Activated CD4-positive, alpha-beta T cell treated with anti-CD3 and anti-CD28 coated beads for 36 hours (primary cell): Measurements from ENCODE around the gene GAB3. TPM values are rescaled to one million over a fixed set of nuclear protein-coding genes. Genes with fewer than 3 reads are reported as not detected.

Experiments
- ATAC-seq: fragments of 200-7000 bp; cut with Tn5 transposase; one replicate; pipeline ENCODE4 v1.10.0; 2021; ENCODE audit warnings: mild to moderate bottlenecking, moderate library complexity
- CTCF ChIA-PET: fragments of 350-600 bp; sonication (Branson Sonifier 250); formaldehyde crosslinking; loops from one replicate; lab custom pipeline; 2021; ENCODE audit warnings: antibody characterized with exemption; lab: Charles Lee
- POLR2A ChIA-PET: fragments of 350-600 bp; sonication (Branson Sonifier 250); formaldehyde crosslinking; loops from one replicate; lab custom pipeline; 2021; ENCODE audit warnings: antibody characterized with exemption, inconsistent platforms; lab: Charles Lee
- DNase-seq: peaks from one replicate; pipeline ENCODE4 v3.0.0-alpha.2; 2020
- H3K27ac Mint-ChIP-seq: one replicate; pipeline ENCODE4 v1.8.0; 2021; ENCODE audit warnings: mixed read lengths
- H3K27me3 Mint-ChIP-seq: one replicate; pipeline ENCODE4 v1.8.0; 2021; ENCODE audit warnings: mixed read lengths
- H3K36me3 Mint-ChIP-seq: one replicate; pipeline ENCODE4 v1.8.0; 2021; ENCODE audit warnings: low read depth, mixed read lengths
- H3K4me1 Mint-ChIP-seq: one replicate; pipeline ENCODE4 v1.8.0; 2021; ENCODE audit warnings: mixed read lengths
- H3K4me3 Mint-ChIP-seq: one replicate; pipeline ENCODE4 v1.8.0; 2021; ENCODE audit warnings: mild to moderate bottlenecking, moderate library complexity, mixed read lengths
- H3K9me3 Mint-ChIP-seq: one replicate; pipeline ENCODE4 v1.8.0; 2021; ENCODE audit warnings: low read depth, mixed read lengths
- intact Hi-C, 2 experiments: fragments of 100-400 bp; cut with DNase I in 1 of 2; cut with micrococcal nuclease in 1 of 2; formaldehyde crosslinking; loops; one replicate each; pipeline versions ENCODE4 v1.14.2 to v1.15.1; 2022 to 2024; cut with DNase I, micrococcal nuclease
- total RNA-seq, 2 experiments: library from RNA; stranded (reverse); gene quantifications; one replicate each; pipeline ENCODE4 v1.2.3, GENCODE V29; 2021

The GAB3 gene
- total RNA-seq, 2 experiments from 2014 or later, result 2.1 to 2.9 TPM

DNA sequence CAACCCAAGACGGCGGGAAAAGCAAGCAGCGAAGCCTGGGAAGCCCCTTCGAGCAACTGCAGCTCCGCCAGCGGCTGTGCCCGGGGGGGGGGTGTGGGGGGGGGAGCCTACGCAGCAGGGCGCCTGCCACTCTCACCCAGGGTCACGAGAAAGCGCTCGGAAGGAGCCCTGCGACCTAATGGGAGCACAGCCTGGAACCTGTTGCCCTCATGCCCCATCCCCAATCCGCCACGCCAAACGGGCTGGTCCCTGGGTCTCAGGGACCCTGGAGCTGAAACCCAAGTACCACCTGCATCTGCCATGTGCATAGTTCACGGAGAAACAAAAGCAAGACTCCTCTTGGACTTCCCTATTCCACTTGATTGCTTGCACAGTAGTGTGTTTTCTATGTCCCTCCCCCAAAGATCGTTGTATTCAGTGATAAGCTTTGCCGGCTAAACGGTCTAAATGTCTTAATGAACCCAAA lies 359 bp upstream of the GAB3 start:
- POLR2A ChIA-PET, result interaction anchor here (2.9 kb wide), 1 partner anchor 12 kb away, joined by 11 read pairs; the partner anchor contains the start of gene DKC1

DNA sequence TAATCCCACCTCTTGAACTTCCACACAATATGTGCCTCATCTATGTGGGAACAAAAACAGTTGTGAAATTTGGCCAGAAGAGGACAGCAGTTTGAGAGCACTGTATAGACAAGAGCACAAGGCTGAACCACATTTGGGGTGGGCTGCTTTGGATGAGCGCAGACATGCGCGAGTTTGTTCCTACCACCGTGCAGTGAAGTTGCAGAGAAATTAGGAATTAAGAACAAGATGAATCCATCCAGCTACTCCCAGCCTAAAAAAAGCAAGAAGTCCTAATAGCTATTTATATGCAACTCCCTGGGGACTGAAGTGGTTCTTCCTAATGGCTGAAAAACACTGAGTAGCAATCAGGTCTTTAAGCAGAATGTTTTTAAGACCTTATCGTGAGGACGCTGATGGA lies 1.0 kb downstream of the GAB3 start:
- ATAC-seq (no peak), DNase-seq (no peak)
- Mint-ChIP-seq H3K27ac (no peak overlapping the region), H3K9me3 (no peaks in the 10 kb centered on the region), H3K4me1 (peaks cover 19% of the 10 kb centered on the region), H3K27me3 (peaks cover 2% of the 10 kb centered on the region), H3K36me3 (no peaks in the 10 kb centered on the region), H3K4me3 (peak overlapping the region; percentile 70)
- ChIA-PET CTCF (interaction anchor here (0.6 to 5.9 kb wide), 8 partner anchors 13 to 90 kb away, joined by 3 to 58 read pairs (median 20); partner anchors contain the start of gene DKC1), POLR2A (interaction anchor here (0.6 to 2.9 kb wide), 2 partner anchors 13 to 337 kb away, joined by 3 to 11 read pairs; partner anchors contain the start of gene DKC1)
- intact Hi-C loops, result loop anchor here (1.0 to 5.0 kb wide), 4 partner anchors 31 to 92 kb away; no protein-coding TSS in a partner anchor

More for the DNA sequence above, 359 bp upstream of the GAB3 start:
- Mint-ChIP-seq H3K4me1 (peaks cover 19% of the 10 kb centered on the region), H3K36me3 (no peaks in the 10 kb centered on the region), H3K27me3 (peaks cover 2% of the 10 kb centered on the region), H3K27ac (peak overlapping the region; percentile 53), H3K4me3 (peak overlapping the region; percentile 60), H3K9me3 (no peaks in the 10 kb centered on the region)
- CTCF ChIA-PET, result interaction anchor here (0.8 to 5.9 kb wide), 5 partner anchors 11 to 139 kb away, joined by 3 to 58 read pairs (median 19); partner anchors contain the start of gene DKC1
- intact Hi-C loops, result no loop called here
- DNase-seq, result no peak
- peak; percentile 3 for ATAC-seq

DNA sequence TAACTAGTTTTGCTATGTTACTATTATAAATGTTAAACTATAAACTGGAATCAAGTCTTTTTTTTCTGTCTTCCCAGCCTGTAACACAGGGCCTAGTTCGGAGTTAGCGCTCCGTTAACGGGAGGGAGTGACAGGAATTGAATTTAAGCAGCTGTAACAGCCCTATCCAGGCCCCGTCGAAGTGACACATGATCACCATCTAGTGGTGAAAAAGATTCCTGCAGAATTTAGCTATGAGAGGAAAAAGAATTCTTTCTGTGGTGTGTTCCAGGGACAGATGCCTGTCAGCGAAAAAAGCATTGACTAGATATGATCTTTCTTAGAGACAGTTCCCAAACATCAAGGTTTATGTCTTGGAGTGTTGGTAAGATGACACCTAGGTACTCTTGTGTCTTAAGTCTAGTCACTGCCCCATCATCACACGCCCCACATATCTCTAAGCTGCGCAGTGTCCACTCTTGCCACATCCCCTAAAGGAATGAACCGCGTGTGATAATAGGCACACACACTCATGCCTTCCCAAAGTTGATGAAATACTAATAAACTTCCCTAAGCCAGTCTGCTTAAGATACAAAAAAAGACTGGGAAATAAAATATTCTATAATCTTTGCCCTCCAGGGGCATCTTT lies 2.1 kb downstream of the GAB3 start:
- peak; percentile 55 for DNase-seq
- no peak overlapping the region for H3K27ac Mint-ChIP-seq
- H3K27me3 Mint-ChIP-seq, result peaks cover 2% of the 10 kb centered on the region
- H3K36me3 Mint-ChIP-seq, result no peaks in the 10 kb centered on the region
- POLR2A ChIA-PET, result interaction anchor here (0.9 to 1.2 kb wide), 4 partner anchors 11 to 31 kb away, joined by 3 to 7 read pairs (median 4); partner anchors contain the start of gene DKC1
- no peaks in the 10 kb centered on the region for H3K9me3 Mint-ChIP-seq
- CTCF ChIA-PET, result interaction anchor here (0.7 to 5.9 kb wide), 19 partner anchors 9 to 292 kb away, joined by 3 to 58 read pairs (median 7); partner anchors contain the start of genes DKC1 and MPP1
- peak; percentile 83 for ATAC-seq
- no peak overlapping the region for H3K4me3 Mint-ChIP-seq
- intact Hi-C loops, result loop anchor here in 1 of 2 experiments (2.0 to 5.0 kb wide), 2 partner anchors 30 to 93 kb away; no protein-coding TSS in a partner anchor
- H3K4me1 Mint-ChIP-seq, result peaks cover 22% of the 10 kb centered on the region

DNA sequence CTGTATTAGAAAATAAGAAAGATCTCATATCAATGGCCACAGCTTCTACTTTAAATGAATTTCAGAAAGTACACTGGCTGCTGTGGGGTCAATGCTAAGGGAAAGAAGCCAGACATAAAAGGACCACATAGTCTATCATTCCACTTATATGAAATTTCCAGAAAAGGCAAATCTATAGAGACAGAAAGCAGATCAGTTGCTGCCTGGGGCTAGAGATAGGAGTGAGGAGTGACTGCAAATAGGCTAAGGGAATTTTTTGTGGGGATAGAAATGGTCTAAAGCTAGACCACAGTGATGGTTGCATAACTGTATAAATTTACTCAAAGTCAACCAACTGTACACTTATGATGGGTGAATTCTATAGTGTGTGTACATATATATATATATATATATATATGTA lies 8.3 kb downstream of the GAB3 start:
- Mint-ChIP-seq H3K27ac (no peak overlapping the region), H3K4me3 (no peak overlapping the region), H3K27me3 (no peaks in the 10 kb centered on the region), H3K9me3 (no peaks in the 10 kb centered on the region), H3K4me1 (peaks cover 20% of the 10 kb centered on the region), H3K36me3 (no peaks in the 10 kb centered on the region)
- ATAC-seq (no peak), DNase-seq (no peak)
- intact Hi-C loops, result no loop called here
- ChIA-PET CTCF (interaction anchor here (0.6 kb wide), 1 partner anchor 85 kb away, joined by 4 read pairs; no protein-coding TSS in a partner anchor), POLR2A (no interaction called here)

DNA sequence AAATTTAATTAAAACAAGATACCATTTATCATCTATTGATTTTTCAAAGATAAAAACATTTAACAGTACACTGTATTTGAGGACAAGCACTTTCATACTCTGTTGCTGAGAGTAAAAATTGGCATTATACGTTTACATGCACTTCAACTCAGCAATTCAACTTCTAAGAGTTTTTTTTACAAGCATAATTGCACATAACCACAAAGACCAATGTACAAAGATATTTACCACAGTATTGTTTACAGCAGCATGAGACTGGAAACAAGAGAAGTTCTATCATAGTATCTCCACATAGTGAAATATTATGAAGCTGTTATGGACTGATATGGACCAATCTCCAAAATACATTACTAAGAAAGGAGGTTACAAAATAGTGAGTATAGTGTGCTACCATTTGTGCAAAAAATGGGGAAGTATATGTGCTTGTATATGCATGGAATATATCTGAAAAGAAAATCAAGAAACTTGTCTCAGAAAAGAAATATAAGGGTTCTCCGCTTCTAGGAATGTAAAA lies 10.9 kb downstream of the GAB3 start:
- H3K9me3 Mint-ChIP-seq, result no peaks in the 10 kb centered on the region
- H3K27me3 Mint-ChIP-seq, result no peaks in the 10 kb centered on the region
- ATAC-seq (no peak), DNase-seq (no peak)
- no peak overlapping the region for H3K27ac Mint-ChIP-seq
- CTCF ChIA-PET, result interaction anchor here (1.2 to 1.5 kb wide), 2 partner anchors 9 to 44 kb away, joined by 3 to 5 read pairs; no protein-coding TSS in a partner anchor
- POLR2A ChIA-PET, result no interaction called here
- H3K4me3 Mint-ChIP-seq, result no peak overlapping the region
- no peaks in the 10 kb centered on the region for H3K36me3 Mint-ChIP-seq
- intact Hi-C loops, result no loop called here
- peaks cover 41% of the 10 kb centered on the region for H3K4me1 Mint-ChIP-seq

DNA sequence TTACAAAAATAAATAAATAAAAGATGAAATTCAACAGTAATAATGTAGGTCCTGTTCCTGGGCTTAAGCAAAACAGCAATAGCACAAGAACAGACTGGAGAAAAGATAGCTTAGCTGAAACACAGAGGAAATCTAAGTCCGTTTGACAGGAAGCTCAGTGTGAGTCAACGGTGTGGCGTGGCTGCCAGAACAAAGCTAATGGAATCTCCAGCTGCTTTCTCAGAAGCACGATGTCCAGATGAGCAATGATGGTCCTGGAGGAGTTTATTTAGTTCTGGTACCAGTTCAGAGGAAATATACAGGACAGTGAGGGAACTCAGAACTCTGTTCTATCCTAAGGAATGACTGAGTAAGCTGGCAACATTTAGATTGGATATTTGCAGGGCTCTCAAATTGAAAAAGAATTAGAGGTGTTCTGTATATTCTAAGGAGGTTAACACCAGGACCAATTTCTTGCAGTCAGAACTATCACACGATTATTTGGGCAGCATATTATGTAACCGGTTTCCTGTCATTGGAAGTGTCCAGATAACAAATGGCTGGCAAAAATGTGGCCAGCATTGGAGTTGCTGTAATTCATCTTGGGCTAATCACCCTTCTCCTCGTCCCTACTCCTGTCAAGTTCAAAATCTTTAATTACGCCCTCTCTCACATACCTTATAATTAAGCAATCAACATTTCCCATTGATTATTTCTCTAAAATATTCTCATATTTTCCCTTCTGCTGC lies 12.7 kb downstream of the GAB3 start:
- ChIA-PET POLR2A (interaction anchor here (0.8 kb wide), 1 partner anchor 10 kb away, joined by 4 read pairs; no protein-coding TSS in a partner anchor), CTCF (interaction anchor here (0.6 to 1.2 kb wide), 5 partner anchors 10 to 270 kb away, joined by 3 to 21 read pairs (median 3); no protein-coding TSS in a partner anchor)
- peak; percentile 40 for ATAC-seq
- DNase-seq, result peak; percentile 37
- peak overlapping the region; percentile 65 for H3K27ac Mint-ChIP-seq
- H3K27me3 Mint-ChIP-seq, result no peaks in the 10 kb centered on the region
- H3K36me3 Mint-ChIP-seq, result no peaks in the 10 kb centered on the region
- no peak overlapping the region for H3K4me3 Mint-ChIP-seq
- peaks cover 56% of the 10 kb centered on the region for H3K4me1 Mint-ChIP-seq
- no peaks in the 10 kb centered on the region for H3K9me3 Mint-ChIP-seq
- intact Hi-C loops, result no loop called here

DNA sequence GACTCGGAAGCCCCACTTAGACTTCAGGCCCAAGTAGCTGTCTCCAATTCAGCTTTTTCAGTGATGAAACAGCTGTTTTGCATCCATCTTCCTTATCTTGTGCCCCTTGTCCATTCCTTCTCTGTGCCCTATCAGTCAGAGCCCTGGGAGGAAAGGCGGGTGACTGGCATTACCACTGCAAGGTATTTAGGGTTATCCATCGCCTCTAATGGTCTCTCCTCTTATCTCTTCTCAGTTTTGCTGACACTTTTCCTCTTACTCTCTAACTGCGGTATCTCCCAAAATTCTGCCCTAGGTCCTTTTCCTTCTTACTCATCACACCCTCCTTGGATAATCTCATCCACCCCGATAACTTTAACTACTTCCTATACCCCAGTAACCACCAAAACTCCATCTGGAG lies 13.7 kb downstream of the GAB3 start:
- CTCF ChIA-PET, result interaction anchor here (1.2 to 2.4 kb wide), 2 partner anchors 11 to 20 kb away, joined by 3 to 22 read pairs; no protein-coding TSS in a partner anchor
- H3K4me3 Mint-ChIP-seq, result no peak overlapping the region
- no peaks in the 10 kb centered on the region for H3K9me3 Mint-ChIP-seq
- no peaks in the 10 kb centered on the region for H3K27me3 Mint-ChIP-seq
- no peaks in the 10 kb centered on the region for H3K36me3 Mint-ChIP-seq
- no peak for DNase-seq
- intact Hi-C loops, result no loop called here
- POLR2A ChIA-PET, result no interaction called here
- peaks cover 65% of the 10 kb centered on the region for H3K4me1 Mint-ChIP-seq
- H3K27ac Mint-ChIP-seq, result peak overlapping the region; percentile 53
- ATAC-seq, result no peak

DNA sequence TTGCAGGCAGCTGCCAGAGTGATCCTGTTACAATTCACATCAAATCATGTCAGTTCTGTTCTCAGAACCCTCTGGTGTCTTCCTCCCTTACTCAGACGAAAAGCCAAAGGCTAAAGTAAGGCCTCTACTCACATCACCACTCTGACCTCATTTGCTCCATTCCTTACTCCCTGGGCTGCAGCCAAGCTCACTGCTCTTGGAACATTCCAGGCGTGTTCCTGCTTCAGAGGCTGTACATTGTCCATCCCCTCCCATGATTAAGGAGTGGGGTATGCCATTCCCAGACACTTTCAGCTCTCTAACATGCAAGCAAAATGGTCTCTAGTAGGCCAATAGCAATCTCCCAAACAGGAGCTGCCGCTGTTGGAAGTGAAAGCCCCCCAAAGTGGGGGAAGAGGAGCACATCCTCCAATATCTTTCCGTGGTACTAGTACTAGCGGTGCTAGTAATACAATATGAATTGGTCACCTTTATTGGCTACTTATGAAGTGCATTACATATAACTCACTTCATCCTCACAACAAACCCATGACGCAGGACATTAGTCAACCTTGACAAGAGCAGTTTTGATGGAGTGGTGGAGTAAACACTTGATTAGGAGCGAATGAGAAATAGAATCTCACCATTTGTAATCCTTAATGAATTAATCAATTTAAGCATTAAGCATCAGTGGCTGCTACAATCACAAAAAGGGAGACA lies 15.0 kb downstream of the GAB3 start:
- H3K4me3 Mint-ChIP-seq, result peak overlapping the region; percentile 7
- H3K27me3 Mint-ChIP-seq, result no peaks in the 10 kb centered on the region
- peak overlapping the region; percentile 80 for H3K27ac Mint-ChIP-seq
- peaks cover 76% of the 10 kb centered on the region for H3K4me1 Mint-ChIP-seq
- CTCF ChIA-PET, result interaction anchor here (1.5 to 2.4 kb wide), 2 partner anchors 11 to 12 kb away, joined by 5 to 22 read pairs; no protein-coding TSS in a partner anchor
- DNase-seq (no peak), ATAC-seq (no peak)
- H3K36me3 Mint-ChIP-seq, result no peaks in the 10 kb centered on the region
- no peaks in the 10 kb centered on the region for H3K9me3 Mint-ChIP-seq
- POLR2A ChIA-PET, result interaction anchor here (0.6 kb wide), 1 partner anchor 28 kb away, joined by 3 read pairs; no protein-coding TSS in a partner anchor
- intact Hi-C loops, result no loop called here

DNA sequence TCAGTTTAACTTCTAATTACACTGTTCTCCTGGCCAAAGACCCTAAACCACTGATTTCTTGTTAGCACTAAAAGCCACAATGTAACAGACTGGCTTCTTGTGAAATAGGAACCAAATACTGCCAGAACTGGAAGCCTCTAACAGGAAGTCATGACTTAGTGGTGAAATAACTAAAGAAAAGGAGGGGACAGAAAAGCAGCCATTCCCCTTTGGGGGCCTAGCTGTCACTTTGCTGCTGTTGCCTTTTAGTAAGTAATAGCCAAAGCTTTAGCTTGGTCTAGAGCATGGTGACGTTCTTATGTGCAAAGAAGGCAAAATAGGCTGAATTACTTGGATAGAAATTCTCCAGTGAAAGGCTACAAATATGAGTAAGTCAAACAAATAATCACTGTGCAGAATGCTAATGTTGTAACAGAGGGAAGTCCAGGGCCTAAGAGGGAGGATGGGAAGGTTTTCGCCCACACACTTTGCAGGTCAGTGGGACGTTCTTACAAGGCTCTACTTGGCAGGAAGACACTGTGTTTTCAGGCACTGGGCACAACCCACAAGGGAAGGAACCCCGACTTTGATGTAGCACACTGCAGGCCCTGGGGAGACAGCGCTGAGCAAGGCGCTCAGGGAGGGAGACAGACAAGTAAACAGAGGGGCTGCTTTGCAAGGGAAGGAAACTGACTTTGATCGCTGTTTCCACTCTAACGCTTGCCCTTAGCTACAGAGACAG lies 16.7 kb downstream of the GAB3 start:
- Mint-ChIP-seq H3K9me3 (no peaks in the 10 kb centered on the region), H3K27ac (peak overlapping the region; percentile 90), H3K4me3 (peak overlapping the region; percentile 56), H3K27me3 (no peaks in the 10 kb centered on the region), H3K36me3 (no peaks in the 10 kb centered on the region), H3K4me1 (peaks cover 83% of the 10 kb centered on the region)
- ATAC-seq (peak; percentile 63), DNase-seq (peak; percentile 16)
- ChIA-PET POLR2A (no interaction called here), CTCF (interaction anchor here (0.7 to 4.0 kb wide), 3 partner anchors 10 to 16 kb away, joined by 3 to 19 read pairs (median 5); partner anchors contain the start of gene GAB3)
- intact Hi-C loops, result no loop called here

DNA sequence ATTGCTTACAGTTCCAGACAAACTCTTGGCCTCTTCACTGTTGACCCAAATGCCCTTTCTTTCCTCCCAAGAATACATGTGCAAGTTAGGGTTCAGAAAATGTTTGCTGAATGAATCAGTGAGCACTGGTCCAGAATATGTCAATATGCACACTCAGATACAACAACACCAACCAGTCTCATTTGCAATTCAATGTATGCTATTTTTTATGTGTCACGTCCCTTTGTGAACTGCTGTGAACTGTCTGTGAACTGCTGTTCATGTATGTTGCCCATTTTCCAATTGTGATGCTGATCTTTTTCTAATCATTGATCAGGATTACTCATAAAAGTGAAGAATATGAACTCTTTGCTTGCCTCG lies 17.8 kb downstream of the GAB3 start:
- peaks cover 85% of the 10 kb centered on the region for H3K4me1 Mint-ChIP-seq

More for the DNA sequence above, 17.8 kb downstream of the GAB3 start:
- DNase-seq (no peak), ATAC-seq (peak; percentile 54)
- intact Hi-C loops, result no loop called here
- POLR2A ChIA-PET, result no interaction called here
- Mint-ChIP-seq H3K9me3 (no peaks in the 10 kb centered on the region), H3K27ac (peak overlapping the region; percentile 52), H3K4me3 (peak overlapping the region; percentile 35), H3K36me3 (no peaks in the 10 kb centered on the region), H3K27me3 (no peaks in the 10 kb centered on the region)
- CTCF ChIA-PET, result interaction anchor here (1.5 to 4.0 kb wide), 2 partner anchors 16 to 17 kb away, joined by 9 to 19 read pairs; partner anchors contain the start of gene GAB3
